Neural progenitor cell (in vitro differentiated cells): ENCODE data around the gene CES5A. TPM values are rescaled to one million over a fixed set of nuclear protein-coding genes. Genes with fewer than 3 reads are reported as not detected.

Source experiments
- DNase-seq: peaks from one replicate; pipeline ENCODE4 v3.0.0-alpha.2; 2016; ENCODE audit warnings: low spot score
- H2AFZ ChIP-seq: fragments of 200-600 bp; sonication (generic); replicated peaks from 2 replicates; pipeline ENCODE4 v1.6.1; 2016; ENCODE audit warnings: antibody characterized with exemption
- H3F3A ChIP-seq: fragments of 200-600 bp; sonication (generic); 2 replicates; pipeline ENCODE4 v1.6.1; 2016; ENCODE audit warnings: antibody characterized with exemption, low read depth
- H3K27ac ChIP-seq: fragments of 200-600 bp; sonication (generic); 2 replicates; pipeline ENCODE4 v1.5.1; 2016; ENCODE audit warnings: mild to moderate bottlenecking
- H3K27me3 ChIP-seq: fragments of 200-600 bp; sonication (generic); 2 replicates; pipeline ENCODE4 v1.6.1; 2016; ENCODE audit warnings: mild to moderate bottlenecking, moderate library complexity
- H3K36me3 ChIP-seq: fragments of 200-600 bp; sonication (generic); 2 replicates; pipeline ENCODE4 v1.5.1; 2016
- H3K4me1 ChIP-seq: fragments of 200-600 bp; sonication (generic); 2 replicates; pipeline ENCODE4 v1.6.1; 2016; ENCODE audit warnings: mixed run types
- H3K4me2 ChIP-seq: fragments of 200-600 bp; sonication (generic); 2 replicates; pipeline ENCODE4 v1.6.1; 2016
- H3K4me3 ChIP-seq: fragments of 200-600 bp; sonication (generic); 2 replicates; pipeline ENCODE4 v1.5.1; 2016
- H3K79me2 ChIP-seq: fragments of 200-600 bp; sonication (generic); 2 replicates; pipeline ENCODE4 v1.6.1; 2016; ENCODE audit warnings: low read depth
- H3K9ac ChIP-seq: fragments of 200-600 bp; sonication (generic); 2 replicates; pipeline ENCODE4 v1.6.1; 2016
- H3K9me3 ChIP-seq: fragments of 200-600 bp; sonication (generic); 2 replicates; pipeline ENCODE4 v1.5.1; 2016; ENCODE audit warnings: low read depth
- H4K20me1 ChIP-seq: fragments of 200-600 bp; sonication (generic); 2 replicates; pipeline ENCODE4 v1.6.1; 2016; ENCODE audit warnings: low read depth
- H3K27ac Mint-ChIP-seq: 3 replicates; pipeline ENCODE4 v1.8.0; 2021; ENCODE audit warnings: mixed read lengths
- H3K27me3 Mint-ChIP-seq: 2 replicates; pipeline ENCODE4 v1.8.0; 2022; ENCODE audit warnings: low read depth, mild to moderate bottlenecking, inconsistent platforms, moderate library complexity, mixed read lengths; ENCODE audit not compliant: insufficient read depth
- H3K36me3 Mint-ChIP-seq: 3 replicates; pipeline ENCODE4 v1.8.0; 2021; ENCODE audit warnings: mixed read lengths
- H3K4me1 Mint-ChIP-seq: 3 replicates; pipeline ENCODE4 v1.8.0; 2021; ENCODE audit warnings: mixed read lengths
- H3K4me3 Mint-ChIP-seq: 3 replicates; pipeline ENCODE4 v1.8.0; 2021; ENCODE audit warnings: mild to moderate bottlenecking, moderate library complexity, mixed read lengths
- H3K9me3 Mint-ChIP-seq: 3 replicates; pipeline ENCODE4 v1.8.0; 2020; ENCODE audit warnings: mixed read lengths
- EZH2 ChIP-seq: fragments of 200-600 bp; sonication (generic); IDR thresholded peaks from 2 replicates; pipeline ENCODE4 v1.6.1; 2017; ENCODE audit warnings: antibody characterized with exemption, mild to moderate bottlenecking, moderate library complexity
- EZH2phosphoT487 ChIP-seq: fragments of 200-600 bp; sonication (generic); IDR thresholded peaks from 2 replicates; pipeline ENCODE4 v1.6.1; 2017; ENCODE audit warnings: antibody characterized with exemption
- total RNA-seq: library from RNA; depleted of rRNA; stranded (reverse); fragments of >200 nt; gene quantifications from 2 replicates; pipeline ENCODE4 v1.2.3, GENCODE V29; 2015; ENCODE audit warnings: low replicate concordance
- TF ChIP-seq, protein P1 (sequence below): fragments of 200-600 bp; sonication (generic); IDR thresholded peaks from 2 replicates; pipeline ENCODE4 v1.5.1; 2017; ENCODE audit warnings: antibody characterized with exemption, mild to moderate bottlenecking

The CES5A gene
- total RNA-seq, 1 donor from 2014 or later, result not detected

DNA sequence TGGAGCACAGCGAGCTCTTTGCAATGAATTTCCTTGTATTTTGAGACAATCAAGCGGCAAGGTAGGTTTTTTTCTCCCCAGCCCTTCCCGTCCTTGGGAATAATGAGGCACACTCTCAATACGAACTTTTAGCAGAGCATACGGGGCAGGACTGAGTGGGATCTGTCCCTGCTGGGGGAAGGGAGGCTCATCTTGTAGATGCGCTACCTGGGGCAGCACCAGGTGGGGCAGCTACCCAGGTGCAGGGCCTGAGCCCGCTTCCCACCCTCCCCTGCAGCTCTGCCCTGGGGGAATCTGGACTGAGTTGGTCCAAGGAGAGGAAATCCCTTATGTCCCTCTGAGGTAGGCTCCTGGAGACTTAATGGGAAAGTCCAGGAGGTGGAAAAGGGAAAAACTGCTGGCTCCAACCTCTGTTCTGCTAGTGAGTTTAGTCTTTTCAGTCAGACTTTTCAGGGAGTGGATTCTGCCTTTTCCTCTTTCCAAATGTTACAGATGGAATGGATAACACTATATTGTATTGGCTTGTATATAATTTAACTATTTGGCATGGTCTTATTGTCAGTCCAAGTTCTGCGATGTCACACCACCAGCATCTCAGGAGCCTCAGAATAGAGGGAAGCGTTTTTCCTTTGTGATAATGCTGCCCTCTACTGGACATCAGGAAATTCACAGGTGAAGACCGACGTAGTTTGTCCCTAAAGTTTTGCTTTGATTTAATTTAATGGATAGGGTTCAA, 32.6 kb downstream of the CES5A start:
- H3K36me3 ChIP-seq, result no peaks in the 10 kb centered on the region
- H3K4me2 ChIP-seq, result no peak overlapping the region
- H3K27me3 ChIP-seq, result no peaks in the 10 kb centered on the region
- H3F3A ChIP-seq, result no peaks in the 10 kb centered on the region
- Mint-ChIP-seq H3K27me3 (peaks cover 7% of the 10 kb centered on the region), H3K27ac (no peak overlapping the region), H3K4me1 (no peaks in the 10 kb centered on the region), H3K4me3 (no peak overlapping the region), H3K9me3 (no peaks in the 10 kb centered on the region), H3K36me3 (no peaks in the 10 kb centered on the region)
- TF ChIP-seq EZH2phosphoT487, result no peak
- no peak for TF ChIP-seq EZH2
- TF ChIP-seq, protein P1, sequence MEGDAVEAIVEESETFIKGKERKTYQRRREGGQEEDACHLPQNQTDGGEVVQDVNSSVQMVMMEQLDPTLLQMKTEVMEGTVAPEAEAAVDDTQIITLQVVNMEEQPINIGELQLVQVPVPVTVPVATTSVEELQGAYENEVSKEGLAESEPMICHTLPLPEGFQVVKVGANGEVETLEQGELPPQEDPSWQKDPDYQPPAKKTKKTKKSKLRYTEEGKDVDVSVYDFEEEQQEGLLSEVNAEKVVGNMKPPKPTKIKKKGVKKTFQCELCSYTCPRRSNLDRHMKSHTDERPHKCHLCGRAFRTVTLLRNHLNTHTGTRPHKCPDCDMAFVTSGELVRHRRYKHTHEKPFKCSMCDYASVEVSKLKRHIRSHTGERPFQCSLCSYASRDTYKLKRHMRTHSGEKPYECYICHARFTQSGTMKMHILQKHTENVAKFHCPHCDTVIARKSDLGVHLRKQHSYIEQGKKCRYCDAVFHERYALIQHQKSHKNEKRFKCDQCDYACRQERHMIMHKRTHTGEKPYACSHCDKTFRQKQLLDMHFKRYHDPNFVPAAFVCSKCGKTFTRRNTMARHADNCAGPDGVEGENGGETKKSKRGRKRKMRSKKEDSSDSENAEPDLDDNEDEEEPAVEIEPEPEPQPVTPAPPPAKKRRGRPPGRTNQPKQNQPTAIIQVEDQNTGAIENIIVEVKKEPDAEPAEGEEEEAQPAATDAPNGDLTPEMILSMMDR, result peak; percentile 80
- H3K4me3 ChIP-seq, result no peak overlapping the region
- no peaks in the 10 kb centered on the region for H3K79me2 ChIP-seq
- H4K20me1 ChIP-seq, result no peaks in the 10 kb centered on the region
- peak; percentile 74 for DNase-seq
- no peaks in the 10 kb centered on the region for H3K4me1 ChIP-seq
- H2AFZ ChIP-seq, result no peak overlapping the region
- H3K9me3 ChIP-seq, result no peaks in the 10 kb centered on the region
- H3K9ac ChIP-seq, result no peak overlapping the region
- no peak overlapping the region for H3K27ac ChIP-seq

DNA sequence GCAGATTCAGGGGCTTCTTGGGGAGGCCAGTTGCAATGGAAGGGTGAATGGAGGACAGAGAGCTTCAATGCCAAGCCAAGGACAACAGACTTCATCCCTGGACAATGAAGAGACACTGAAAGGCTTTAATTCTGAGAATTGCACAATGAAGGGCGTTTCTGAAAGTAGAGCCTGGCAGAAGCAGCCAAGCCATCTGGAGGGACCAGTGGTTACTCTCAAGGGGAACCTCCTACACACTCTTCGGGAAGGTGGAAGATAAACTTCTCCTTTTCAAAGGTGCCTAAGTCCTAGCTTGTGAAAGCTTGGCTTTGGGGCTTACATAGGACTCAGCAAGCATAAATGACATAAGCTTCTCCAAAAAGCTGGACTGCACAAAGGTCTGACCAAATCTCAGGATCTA, 36.1 kb downstream of the CES5A start:
- Mint-ChIP-seq H3K4me1 (peaks cover 3% of the 10 kb centered on the region), H3K4me3 (no peak overlapping the region), H3K27ac (no peak overlapping the region), H3K27me3 (peaks cover 4% of the 10 kb centered on the region), H3K9me3 (no peaks in the 10 kb centered on the region), H3K36me3 (no peaks in the 10 kb centered on the region)
- TF ChIP-seq EZH2, result no peak
- TF ChIP-seq, protein P1, result no peak
- TF ChIP-seq EZH2phosphoT487, result no peak
- no peak for DNase-seq
- Histone ChIP-seq H3K9me3 (no peaks in the 10 kb centered on the region), H3K4me1 (no peaks in the 10 kb centered on the region), H3K9ac (no peak overlapping the region), H4K20me1 (no peaks in the 10 kb centered on the region), H3K36me3 (no peaks in the 10 kb centered on the region), H3F3A (no peaks in the 10 kb centered on the region), H3K4me3 (no peak overlapping the region), H3K79me2 (no peaks in the 10 kb centered on the region), H3K27ac (no peak overlapping the region), H2AFZ (no peak overlapping the region), H3K4me2 (no peak overlapping the region), H3K27me3 (no peaks in the 10 kb centered on the region)

DNA sequence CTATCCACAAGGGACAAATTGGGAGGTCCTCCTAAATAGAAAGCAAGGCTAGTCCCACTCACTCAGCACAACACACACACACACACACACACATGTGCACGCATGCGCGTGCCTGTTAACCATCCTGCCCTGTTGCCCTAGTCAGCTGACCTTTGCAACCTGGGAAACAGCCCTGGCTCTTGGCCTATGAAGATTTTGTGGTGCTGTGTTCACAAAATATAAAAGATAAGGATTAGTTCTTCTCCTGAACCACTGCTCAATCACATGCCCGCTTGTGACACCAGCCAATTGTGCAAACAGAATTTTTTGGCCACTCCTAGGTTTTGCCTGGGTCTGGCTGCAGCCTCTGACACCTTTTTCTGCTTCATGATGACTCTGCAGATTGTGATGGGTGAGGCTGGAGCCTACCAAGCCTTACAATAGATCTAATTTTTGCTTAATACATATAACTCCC, 39.0 kb downstream of the CES5A start:
- Histone ChIP-seq H2AFZ (no peak overlapping the region), H3K4me2 (no peak overlapping the region), H3K79me2 (no peaks in the 10 kb centered on the region), H3K27ac (no peak overlapping the region), H3F3A (no peaks in the 10 kb centered on the region), H3K9me3 (no peaks in the 10 kb centered on the region), H3K36me3 (no peaks in the 10 kb centered on the region), H3K4me1 (peaks cover 9% of the 10 kb centered on the region), H3K27me3 (no peaks in the 10 kb centered on the region), H3K9ac (no peak overlapping the region), H3K4me3 (no peak overlapping the region), H4K20me1 (no peaks in the 10 kb centered on the region)
- H3K4me3 Mint-ChIP-seq, result no peak overlapping the region
- DNase-seq, result no peak
- no peak for TF ChIP-seq EZH2phosphoT487
- no peak for TF ChIP-seq EZH2
- TF ChIP-seq, protein P1, result no peak
- H3K9me3 Mint-ChIP-seq, result no peaks in the 10 kb centered on the region
- peaks cover 13% of the 10 kb centered on the region for H3K4me1 Mint-ChIP-seq
- peaks cover 2% of the 10 kb centered on the region for H3K27me3 Mint-ChIP-seq
- H3K36me3 Mint-ChIP-seq, result no peaks in the 10 kb centered on the region
- H3K27ac Mint-ChIP-seq, result no peak overlapping the region
